GM12878 (cell line): ENCODE results near the gene PRLH. TPM values are rescaled to one million over a fixed set of nuclear protein-coding genes. Genes with fewer than 3 reads are reported as not detected.

ENCODE experiments used
- ATAC-seq: fragments of 200-7000 bp; cut with Tn5 transposase; 3 replicates; pipeline ENCODE4 v1.9.1; 2020; ENCODE audit warnings: mild to moderate bottlenecking, moderate library complexity
- BruUV-seq: library from RNA; stranded (reverse); fragments of 400-500 nt; replicated peaks from 2 replicates; lab custom pipeline; 2021; lab: Mats Ljungman, UMichigan
- CTCF ChIA-PET: fragments of 300-600 bp; sonication (Branson Sonifier 250); formaldehyde crosslinking; extraction: SDS; loops from one replicate; lab custom pipeline; 2021; ENCODE audit warnings: inconsistent platforms; lab: Yijun Ruan, JAX
- POLR2A ChIA-PET: fragments of 350-600 bp; formaldehyde crosslinking; extraction: SDS; loops from one replicate; lab custom pipeline; 2021; ENCODE audit warnings: inconsistent platforms; lab: Charles Lee
- RAD21 ChIA-PET: fragments of 300-600 bp; sonication (Branson Sonifier 250); formaldehyde crosslinking; loops from one replicate; lab custom pipeline; 2023; ENCODE audit warnings: antibody characterized with exemption; ENCODE audit not compliant: unreplicated experiment; lab: Charles Lee
- SMC1A ChIA-PET: fragments of 300-600 bp; sonication (Branson Sonifier 250); formaldehyde crosslinking; loops from one replicate; lab custom pipeline; 2023; ENCODE audit not compliant: unreplicated experiment, uncharacterized antibody; lab: Charles Lee
- DNase-seq: peaks from one replicate; pipeline ENCODE4 v3.0.0-alpha.2; 2011; ENCODE audit warnings: low read depth, low spot score
- FAIRE-seq: peaks from 3 replicates; lab custom pipeline; 2011; peaks lifted over from hg19 to GRCh38; lab: Jason Lieb, UNC
- H2AFZ ChIP-seq: 2 replicates; pipeline ENCODE4 v1.6.0; 2011; ENCODE audit warnings: low read depth, low read length, control low read depth; ENCODE audit not compliant: control insufficient read depth
- H3K27ac ChIP-seq: 2 replicates; pipeline ENCODE4 v1.5.1; 2011; ENCODE audit warnings: control low read depth; ENCODE audit not compliant: control insufficient read depth, insufficient read depth
- H3K27me3 ChIP-seq, 2 experiments: replicated peaks in 1 of 2; 2 replicates each; pipeline versions ENCODE4 v1.6.0 to v1.6.1; 2011; ENCODE audit warnings: low read length in 1 of 2; ENCODE audit not compliant: control insufficient read depth in 2 of 2, insufficient read depth in 2 of 2
- H3K36me3 ChIP-seq, 2 experiments: 2 replicates each; pipeline ENCODE4 v1.5.1; 2011; ENCODE audit warnings: low read length in 1 of 2; ENCODE audit not compliant: control insufficient read depth in 2 of 2, insufficient read depth in 2 of 2
- H3K4me1 ChIP-seq: 2 replicates; pipeline ENCODE4 v1.6.1; 2011; ENCODE audit warnings: mild to moderate bottlenecking, low read length, moderate library complexity, mixed read lengths; ENCODE audit not compliant: control insufficient read depth, insufficient read depth
- H3K4me2 ChIP-seq: 2 replicates; pipeline ENCODE4 v1.6.0; 2011; ENCODE audit warnings: control low read depth; ENCODE audit not compliant: control insufficient read depth, insufficient read depth
- H3K4me3 ChIP-seq: fragments of 200-600 bp; sonication (generic); 2 replicates; pipeline ENCODE4 v1.5.1; 2016
- H3K79me2 ChIP-seq: 2 replicates; pipeline ENCODE4 v1.6.0; 2011; ENCODE audit warnings: low read length; ENCODE audit not compliant: control insufficient read depth, insufficient read depth
- H3K9ac ChIP-seq: 2 replicates; pipeline ENCODE4 v1.8.0; 2011; ENCODE audit warnings: low read length, control low read depth, mixed read lengths; ENCODE audit not compliant: control insufficient read depth, insufficient read depth
- H3K9me3 ChIP-seq: replicated peaks from 3 replicates; pipeline ENCODE4 v1.5.1; 2011; ENCODE audit warnings: mild to moderate bottlenecking, low read length; ENCODE audit not compliant: control insufficient read depth, insufficient read depth
- H4K20me1 ChIP-seq: 2 replicates; pipeline ENCODE4 v1.6.0; 2011; ENCODE audit not compliant: control insufficient read depth, insufficient read depth
- CREM ChIP-seq: IDR thresholded peaks from 2 replicates; pipeline ENCODE4 v1.6.1; 2014; ENCODE audit warnings: antibody characterized with exemption, low read depth
- CTCF ChIP-seq, 3 experiments: IDR thresholded peaks in 2 of 3; conservative IDR thresholded peaks in 1 of 3; 2 replicates each; pipeline ENCODE4 v1.5.1; 2011; ENCODE audit warnings: low read depth in 3 of 3, low read length in 3 of 3, mild to moderate bottlenecking in 3 of 3, control low read depth in 2 of 3, moderate library complexity in 2 of 3, inconsistent platforms in 1 of 3, mixed read lengths in 1 of 3; ENCODE audit not compliant: control insufficient read depth in 2 of 3, insufficient read depth in 1 of 3; ENCODE audit errors: extremely low read depth in 1 of 3
- E4F1 ChIP-seq: fragments of 450-650 bp; IDR thresholded peaks from 2 replicates; pipeline ENCODE4 v1.6.1; 2018; ENCODE audit warnings: borderline replicate concordance, mild to moderate bottlenecking; ENCODE audit not compliant: partially characterized antibody
- MTA3 ChIP-seq: IDR thresholded peaks from 2 replicates; pipeline ENCODE4 v1.6.1; 2012; ENCODE audit warnings: low read length, inconsistent platforms, borderline replicate concordance
- RAD21 ChIP-seq: IDR thresholded peaks from 2 replicates; pipeline ENCODE4 v1.6.1; 2011; ENCODE audit warnings: mild to moderate bottlenecking, low read depth, low read length, moderate library complexity; ENCODE audit not compliant: insufficient read depth
- RUNX3 ChIP-seq: IDR thresholded peaks from 2 replicates; pipeline ENCODE4 v1.6.1; 2012; ENCODE audit warnings: low read length, inconsistent platforms
- SMC3 ChIP-seq: IDR thresholded peaks from 2 replicates; pipeline ENCODE4 v1.6.1; 2011; ENCODE audit warnings: low read length, improper control_type of control experiment, borderline replicate concordance
- SUZ12 ChIP-seq: fragments of 200-600 bp; sonication (generic); IDR thresholded peaks from one replicate; pipeline ENCODE4 v1.6.1; 2018; ENCODE audit warnings: antibody characterized with exemption, mild to moderate bottlenecking; ENCODE audit not compliant: unreplicated experiment
- YBX1 ChIP-seq: fragments of 450-650 bp; IDR thresholded peaks from 2 replicates; pipeline ENCODE4 v1.6.1; 2016; ENCODE audit warnings: antibody characterized with exemption
- WGBS: methylation state at CpG from one replicate; pipeline ENCODE4 v1.1.6; 2016; ENCODE audit warnings: low lambda C conversion rate; ENCODE audit not compliant: insufficient replicate concordance, insufficient coverage; ENCODE audit errors: missing lambda C conversion rate; 5-methylcytosine and 5-hydroxymethylcytosine counted together
- in situ Hi-C: fragments of 300-500 bp; cut with MboI; formaldehyde crosslinking; loops from 9 replicates; pipeline ENCODE4 v1.14.3; 2018; ENCODE audit warnings: mixed read lengths
- intact Hi-C: fragments of 100-400 bp; cut with micrococcal nuclease; formaldehyde crosslinking; loops from one replicate; pipeline ENCODE4 v1.14.2; 2022; ENCODE audit not compliant: unreplicated experiment
- polyA plus RNA-seq, 11 experiments: library from polyadenylated mRNA; depleted of rRNA in 4 of 11; unstranded in 6 of 11; stranded (reverse) in 5 of 11; fragments of >200 nt; fragmentation: Nextera tagmentation in 4 of 11; fragmentation: Illumina TruSeq in 1 of 11; extraction: Ambion mirVana in 4 of 11; extraction: Trizol in 1 of 11; gene quantifications; 1 replicate in 1 of 11; 2 replicates in 10 of 11; pipeline versions ENCODE4 v1.2.1 to v1.2.3, GENCODE V29; 2011 to 2016; ENCODE audit warnings: inconsistent platforms in 2 of 11, missing spikeins in 2 of 11, low read depth in 1 of 11
- total RNA-seq, 4 experiments: library from RNA; depleted of rRNA in 3 of 4; stranded (reverse); fragments of >200 nt in 3 of 4; fragmentation: Illumina TruSeq in 1 of 4; extraction: Trizol in 1 of 4; gene quantifications; 2 replicates each; pipeline versions ENCODE4 v1.2.1 to v1.2.3, GENCODE V29; 2013 to 2021

The PRLH gene
- total and polyA plus RNA-seq, 10 of the 15 experiments (the other 5 are each of a cell fraction or from before 2014, with no cell fraction given), result not detected

- no peak for TF ChIP-seq E4F1
- TF ChIP-seq MTA3, result no peak
- TF ChIP-seq CREM, result no peak
- no peak for TF ChIP-seq YBX1
Measured at GRCh38 chr2:237581326-237581725, 15.0 kb downstream of the PRLH start (continued).

DNA sequence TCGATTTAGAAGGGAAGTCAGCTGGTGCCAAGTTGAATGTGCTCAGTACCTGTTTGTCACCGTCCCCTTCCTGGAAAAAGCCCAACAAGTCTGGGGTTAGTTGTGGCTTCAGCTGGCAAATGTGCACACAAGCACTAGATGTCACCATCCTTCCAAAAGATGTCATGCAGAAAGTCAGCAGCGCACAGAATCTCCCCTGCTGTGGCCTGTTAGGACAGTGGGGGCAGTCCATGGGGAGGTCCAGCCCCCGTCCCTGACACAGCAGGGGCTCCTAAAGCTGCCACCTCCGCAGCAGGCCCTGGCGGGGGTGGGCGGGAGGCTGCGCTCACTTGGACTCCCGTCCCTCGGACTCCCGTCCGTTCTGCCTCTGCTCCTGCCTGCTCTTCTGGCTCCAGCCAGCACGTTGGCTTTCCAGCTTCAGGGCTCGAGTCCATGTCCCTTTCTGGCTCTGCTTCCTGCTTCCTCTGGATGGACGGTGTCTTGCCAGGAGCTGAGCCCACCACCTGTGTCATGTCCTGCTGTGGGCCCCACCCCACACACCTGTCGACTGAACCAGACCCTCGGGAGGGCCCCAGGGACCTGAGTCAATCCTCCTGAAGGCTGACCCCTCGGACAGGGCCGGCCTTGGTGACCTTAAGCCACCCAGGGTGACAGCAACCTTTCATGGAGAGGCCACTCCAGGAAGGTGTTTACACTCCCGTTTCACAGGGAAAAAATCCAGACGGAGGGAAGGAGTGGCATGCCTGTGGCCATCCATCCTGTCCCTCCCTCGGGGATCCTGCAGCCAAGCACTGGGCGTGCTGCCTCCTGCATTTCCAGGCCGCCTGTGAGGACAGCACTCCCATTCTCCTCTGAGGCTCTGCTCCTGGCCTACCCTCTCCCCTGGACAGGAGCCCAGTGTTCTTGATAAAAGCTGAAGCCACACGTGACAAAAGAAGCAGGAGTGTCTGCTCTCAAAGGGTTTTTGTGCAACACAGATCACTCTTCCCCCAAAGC, 15.7 kb downstream of the PRLH start:
- ChIA-PET CTCF (interaction anchor here (0.5 to 4.7 kb wide), 20 partner anchors 9 to 449 kb away, joined by 3 to 37 read pairs (median 3); no protein-coding TSS in a partner anchor), RAD21 (interaction anchor here (0.7 to 2.4 kb wide), 10 partner anchors 10 to 276 kb away, joined by 3 to 18 read pairs (median 4); no protein-coding TSS in a partner anchor), POLR2A (no interaction called here), SMC1A (interaction anchor here (0.6 to 2.4 kb wide), 12 partner anchors 10 to 1974 kb away, joined by 3 to 11 read pairs (median 4); no protein-coding TSS in a partner anchor)
- FAIRE-seq (no peak), ATAC-seq (peak; percentile 90), DNase-seq (peak; percentile 35)
- Histone ChIP-seq H3K36me3 (no peaks in the 10 kb centered on the region), H3K79me2 (no peaks in the 10 kb centered on the region), H3K27ac (no peak overlapping the region), H3K27me3 (no peaks in the 10 kb centered on the region; a peak in 1 of 4 replicates), H3K4me2 (no peak overlapping the region), H3K4me3 (no peak overlapping the region), H3K4me1 (no peaks in the 10 kb centered on the region), H4K20me1 (no peaks in the 10 kb centered on the region), H3K9ac (no peak overlapping the region), H3K9me3 (no peaks in the 10 kb centered on the region), H2AFZ (no peak overlapping the region; the same call in none of the 2 replicates)
- no TSS peak for BruUV-seq
- in situ Hi-C loops, result loop anchor here (10.0 kb wide), 1 partner anchor 163 kb away; no protein-coding TSS in a partner anchor
- intact Hi-C loops, result loop anchor here (1.0 kb wide), 2 partner anchors 163 to 192 kb away; no protein-coding TSS in a partner anchor
- TF ChIP-seq CTCF (IDR thresholded peaks at IDR 0.05 in 2 of 3, conservative IDR thresholded peaks at IDR 0.05 in 1 of 3; ENCODE audit: control insufficient read depth in 2 of 3, extremely low read depth in 1 of 3, insufficient read depth in 1 of 3, low read depth in 3 of 3, low read length in 3 of 3), result peak; percentile 38 to 73 (median 53); a peak in 5 of 6 replicates
- peak; percentile 72 for TF ChIP-seq RAD21
- TF ChIP-seq SUZ12, result no peak
- TF ChIP-seq RUNX3, result peak; percentile 42; the same call in 1 of the 2 replicates
- TF ChIP-seq SMC3, result peak; percentile 59; the same call in 1 of the 2 replicates
- WGBS, result 37% methylated on average over 25 of the region's 25 CpGs
